ENCODE measurements around the gene TAS2R42. TPM values are rescaled to one million over a fixed set of nuclear protein-coding genes. Genes with fewer than 3 reads are reported as not detected.

Gene TAS2R42
- total RNA-seq, 2 experiments from 2014 or later: not detected

DNA sequence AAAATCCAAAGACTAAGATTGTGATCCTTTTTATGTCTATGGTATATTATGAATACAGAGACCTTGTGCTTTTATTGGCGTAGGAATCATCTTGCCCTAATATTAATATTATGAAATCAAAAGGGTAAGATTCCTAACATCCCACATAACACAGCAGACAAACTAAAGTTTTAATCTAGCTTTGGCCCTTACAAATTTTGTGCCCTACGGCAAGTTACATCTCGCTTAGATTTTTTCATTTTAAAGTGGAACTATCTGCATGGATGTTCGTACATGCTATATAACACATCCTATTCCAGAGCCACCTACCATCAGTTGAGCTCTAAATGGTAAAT lies 16.0 kb downstream of the TAS2R42 start:
- H3K36me3 ChIP-seq (ENCODE audit: insufficient read depth, low read length): peaks cover 34% of the 10 kb centered on the region
- peaks cover 30% of the 10 kb centered on the region for H4K20me1 ChIP-seq (ENCODE audit: insufficient read depth, low read length)
- CTCF ChIA-PET (ENCODE audit: unreplicated experiment): no interaction called here
- peaks cover 66% of the 10 kb centered on the region for H3K79me2 ChIP-seq (ENCODE audit: insufficient read depth, low read depth, low read length)
- POLR2A ChIA-PET: interaction anchor here (0.5 to 2.1 kb wide), 9 partner anchors 8 to 1184 kb away, joined by 3 to 7 read pairs (median 3); partner anchors contain the start of gene TAS2R46
- H3K4me1 ChIP-seq (ENCODE audit: insufficient read depth, low read length, poor library complexity, severe bottlenecking): peaks cover 22% of the 10 kb centered on the region
- H3K4me3 ChIP-seq (ENCODE audit: low read depth, low read length, poor library complexity, severe bottlenecking): peak overlapping the region; percentile 77
- TF ChIP-seq, protein P1, sequence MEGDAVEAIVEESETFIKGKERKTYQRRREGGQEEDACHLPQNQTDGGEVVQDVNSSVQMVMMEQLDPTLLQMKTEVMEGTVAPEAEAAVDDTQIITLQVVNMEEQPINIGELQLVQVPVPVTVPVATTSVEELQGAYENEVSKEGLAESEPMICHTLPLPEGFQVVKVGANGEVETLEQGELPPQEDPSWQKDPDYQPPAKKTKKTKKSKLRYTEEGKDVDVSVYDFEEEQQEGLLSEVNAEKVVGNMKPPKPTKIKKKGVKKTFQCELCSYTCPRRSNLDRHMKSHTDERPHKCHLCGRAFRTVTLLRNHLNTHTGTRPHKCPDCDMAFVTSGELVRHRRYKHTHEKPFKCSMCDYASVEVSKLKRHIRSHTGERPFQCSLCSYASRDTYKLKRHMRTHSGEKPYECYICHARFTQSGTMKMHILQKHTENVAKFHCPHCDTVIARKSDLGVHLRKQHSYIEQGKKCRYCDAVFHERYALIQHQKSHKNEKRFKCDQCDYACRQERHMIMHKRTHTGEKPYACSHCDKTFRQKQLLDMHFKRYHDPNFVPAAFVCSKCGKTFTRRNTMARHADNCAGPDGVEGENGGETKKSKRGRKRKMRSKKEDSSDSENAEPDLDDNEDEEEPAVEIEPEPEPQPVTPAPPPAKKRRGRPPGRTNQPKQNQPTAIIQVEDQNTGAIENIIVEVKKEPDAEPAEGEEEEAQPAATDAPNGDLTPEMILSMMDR (conservative IDR thresholded peaks at IDR 0.05; ENCODE audit: low read length): no peak
- DNase-seq (ENCODE audit: low spot score): no peak
- H2AFZ ChIP-seq (ENCODE audit: low read length): peak overlapping the region; percentile 77
- H3K9me3 ChIP-seq (ENCODE audit: low read length): no peaks in the 10 kb centered on the region
- H3K4me2 ChIP-seq (ENCODE audit: low read length): peak overlapping the region; percentile 85
- peak overlapping the region; percentile 83 for H3K27ac ChIP-seq (ENCODE audit: low read depth, low read length, poor library complexity, severe bottlenecking)
- H3K9me2 ChIP-seq (ENCODE audit: insufficient read depth, low read length): no peaks in the 10 kb centered on the region
- no TSS peak for BruUV-seq (replicated peaks)
- intact Hi-C loops (cut with micrococcal nuclease; ENCODE audit: unreplicated experiment): loop anchor here (2.0 kb wide), 1 partner anchor 448 kb away; the partner anchor contains the start of gene YBX3

DNA sequence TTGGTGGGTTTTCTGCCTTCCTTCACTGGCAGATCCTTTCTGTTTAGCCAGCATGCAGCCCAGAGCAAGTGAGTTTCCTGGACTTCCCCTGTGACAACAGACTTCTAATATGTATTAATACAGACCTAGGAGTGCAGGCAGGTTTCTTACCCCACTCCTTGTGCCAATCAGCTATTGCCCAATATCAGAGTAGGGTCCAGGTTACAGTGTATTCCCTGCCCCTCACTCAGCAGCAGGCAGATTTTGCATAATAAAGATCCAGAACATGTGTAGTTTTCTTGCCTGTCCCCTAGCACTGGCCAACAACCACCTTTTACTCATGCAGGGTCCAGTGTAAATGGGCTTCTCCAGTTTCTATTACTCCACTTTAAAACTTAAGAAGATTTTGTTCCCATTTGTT lies 20.4 kb downstream of the TAS2R42 start:
- POLR2A ChIA-PET: no interaction called here
- Histone ChIP-seq H4K20me1 (ENCODE audit: insufficient read depth, low read length) (peaks cover 27% of the 10 kb centered on the region), H3K27ac (ENCODE audit: low read depth, low read length, poor library complexity, severe bottlenecking) (no peak overlapping the region), H2AFZ (ENCODE audit: low read length) (no peak overlapping the region), H3K4me2 (ENCODE audit: low read length) (no peak overlapping the region), H3K79me2 (ENCODE audit: insufficient read depth, low read depth, low read length) (peaks cover 89% of the 10 kb centered on the region), H3K4me3 (ENCODE audit: low read depth, low read length, poor library complexity, severe bottlenecking) (no peak overlapping the region), H3K4me1 (ENCODE audit: insufficient read depth, low read length, poor library complexity, severe bottlenecking) (peaks cover 15% of the 10 kb centered on the region), H3K36me3 (ENCODE audit: insufficient read depth, low read length) (peaks cover 62% of the 10 kb centered on the region), H3K9me2 (ENCODE audit: insufficient read depth, low read length) (no peaks in the 10 kb centered on the region), H3K9me3 (ENCODE audit: low read length) (no peaks in the 10 kb centered on the region)
- intact Hi-C loops (cut with micrococcal nuclease; ENCODE audit: unreplicated experiment): no loop called here
- BruUV-seq (replicated peaks): no TSS peak
- CTCF ChIA-PET (ENCODE audit: unreplicated experiment): no interaction called here
- no peak for DNase-seq (ENCODE audit: low spot score)
- no peak for TF ChIP-seq EZH2phosphoT487 (IDR thresholded peaks at IDR 0.05; ENCODE audit: borderline replicate concordance, low read depth, low read length)
- TF ChIP-seq, protein P1 (conservative IDR thresholded peaks at IDR 0.05; ENCODE audit: low read length): no peak

DNA sequence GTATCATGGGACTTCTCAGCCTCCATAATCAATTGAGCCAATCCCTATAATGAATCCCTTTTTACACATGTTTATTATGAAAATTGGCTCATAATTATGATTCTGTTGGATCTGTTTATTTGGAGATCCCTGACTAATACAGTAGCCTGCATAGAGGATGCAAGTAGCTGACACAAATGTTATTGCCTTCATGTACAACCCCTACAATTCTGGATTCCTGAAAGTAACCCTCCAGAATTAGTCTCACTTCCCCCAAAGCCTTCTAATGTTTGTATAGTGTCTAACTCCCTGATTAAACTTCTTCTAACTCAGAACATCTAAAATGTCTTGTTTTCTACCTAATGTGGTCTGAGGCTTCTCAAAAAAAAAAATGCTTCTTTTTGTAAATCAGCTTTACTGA lies 22.4 kb downstream of the TAS2R42 start:
- CTCF ChIA-PET (ENCODE audit: unreplicated experiment): interaction anchor here (1.1 kb wide), 1 partner anchor 9 kb away, joined by 3 read pairs; no protein-coding TSS in a partner anchor
- TF ChIP-seq EZH2phosphoT487 (IDR thresholded peaks at IDR 0.05; ENCODE audit: borderline replicate concordance, low read depth, low read length): no peak
- TF ChIP-seq, protein P1 (conservative IDR thresholded peaks at IDR 0.05; ENCODE audit: low read length): no peak
- Histone ChIP-seq H3K4me1 (ENCODE audit: insufficient read depth, low read length, poor library complexity, severe bottlenecking) (peaks cover 2% of the 10 kb centered on the region), H3K36me3 (ENCODE audit: insufficient read depth, low read length) (peaks cover 65% of the 10 kb centered on the region), H3K9me2 (ENCODE audit: insufficient read depth, low read length) (no peaks in the 10 kb centered on the region), H2AFZ (ENCODE audit: low read length) (no peak overlapping the region), H4K20me1 (ENCODE audit: insufficient read depth, low read length) (peaks cover 13% of the 10 kb centered on the region), H3K4me2 (ENCODE audit: low read length) (no peak overlapping the region), H3K27ac (ENCODE audit: low read depth, low read length, poor library complexity, severe bottlenecking) (no peak overlapping the region), H3K4me3 (ENCODE audit: low read depth, low read length, poor library complexity, severe bottlenecking) (no peak overlapping the region), H3K9me3 (ENCODE audit: low read length) (no peaks in the 10 kb centered on the region), H3K79me2 (ENCODE audit: insufficient read depth, low read depth, low read length) (peaks cover 80% of the 10 kb centered on the region)
- DNase-seq (ENCODE audit: low spot score): no peak
- intact Hi-C loops (cut with micrococcal nuclease; ENCODE audit: unreplicated experiment): no loop called here
- POLR2A ChIA-PET: interaction anchor here (1.0 kb wide), 2 partner anchors 9 to 13 kb away, joined by 3 read pairs; no protein-coding TSS in a partner anchor
- no TSS peak for BruUV-seq (replicated peaks)

All from OCI-LY7 (cell line).